Measurements from ENCODE around the gene SOAT2.

SOAT2 gene

GRCh38 chr12:53102883-53103807, at the start of gene SOAT2:
SOAT2 (plus strand) TSS chr12:53103486; CDS start chr12:53103578, 92 bp downstream.
- in situ Hi-C loops (cut with MboI; ENCODE audit: low sequenced_read_pairs): no loop called here

GRCh38 chr12:53054112-53054878, 49.0 kb upstream of the SOAT2 start:
- in situ Hi-C loops (cut with MboI; ENCODE audit: low sequenced_read_pairs): no loop called here

- in situ Hi-C loops (cut with MboI; ENCODE audit: low sequenced_read_pairs): no loop called here
Observed at GRCh38 chr12:53055471-53056266, 47.6 kb upstream of the SOAT2 start.

GRCh38 chr12:53056296-53056695, 47.0 kb upstream of the SOAT2 start:
- in situ Hi-C loops (cut with MboI; ENCODE audit: low sequenced_read_pairs): no loop called here

GRCh38 chr12:53056901-53057300, 46.4 kb upstream of the SOAT2 start:
- in situ Hi-C loops (cut with MboI; ENCODE audit: low sequenced_read_pairs): no loop called here

- in situ Hi-C loops (cut with MboI; ENCODE audit: low sequenced_read_pairs): no loop called here
Observed at GRCh38 chr12:53057816-53058500, 45.3 kb upstream of the SOAT2 start.

- in situ Hi-C loops (cut with MboI; ENCODE audit: low sequenced_read_pairs): no loop called here
Observed at GRCh38 chr12:53058674-53059433, 44.4 kb upstream of the SOAT2 start.

- in situ Hi-C loops (cut with MboI; ENCODE audit: low sequenced_read_pairs): loop anchor here (10.0 kb wide), 1 partner anchor 125 kb away; the partner anchor contains the start of genes CSAD and ZNF740
Observed at GRCh38 chr12:53059434-53060063, 43.7 kb upstream of the SOAT2 start.

GRCh38 chr12:53060064-53060720, 43.1 kb upstream of the SOAT2 start:
- in situ Hi-C loops (cut with MboI; ENCODE audit: low sequenced_read_pairs): loop anchor here (10.0 kb wide), 1 partner anchor 125 kb away; the partner anchor contains the start of genes CSAD and ZNF740

GRCh38 chr12:53060721-53061276, 42.5 kb upstream of the SOAT2 start:
- in situ Hi-C loops (cut with MboI; ENCODE audit: low sequenced_read_pairs): loop anchor here (10.0 kb wide), 1 partner anchor 124 kb away; the partner anchor contains the start of genes CSAD and ZNF740

- in situ Hi-C loops (cut with MboI; ENCODE audit: low sequenced_read_pairs): loop anchor here (10.0 kb wide), 1 partner anchor 123 kb away; the partner anchor contains the start of genes CSAD and ZNF740
Observed at GRCh38 chr12:53061404-53062010, 41.8 kb upstream of the SOAT2 start.

GRCh38 chr12:53062011-53062961, 41.0 kb upstream of the SOAT2 start:
- in situ Hi-C loops (cut with MboI; ENCODE audit: low sequenced_read_pairs): loop anchor here (10.0 kb wide), 1 partner anchor 123 kb away; the partner anchor contains the start of genes CSAD and ZNF740

- in situ Hi-C loops (cut with MboI; ENCODE audit: low sequenced_read_pairs): loop anchor here (10.0 kb wide), 1 partner anchor 122 kb away; the partner anchor contains the start of genes CSAD and ZNF740
Observed at GRCh38 chr12:53062977-53063707, 40.1 kb upstream of the SOAT2 start.

- in situ Hi-C loops (cut with MboI; ENCODE audit: low sequenced_read_pairs): loop anchor here (10.0 kb wide), 1 partner anchor 121 kb away; the partner anchor contains the start of genes CSAD and ZNF740
Observed at GRCh38 chr12:53063708-53064612, 39.3 kb upstream of the SOAT2 start.
